ENCODE data around the gene ZFP91. TPM values are rescaled to one million over a fixed set of nuclear protein-coding genes. Genes with fewer than 3 reads are reported as not detected.

Gene ZFP91
- total and polyA plus RNA-seq, 3 donors from 2014 or later = 99.0 to 215 (median 126) TPM

- no peak for TF ChIP-seq POLR2A (IDR thresholded peaks at IDR 0.05)
- TF ChIP-seq CTCF (IDR thresholded peaks at IDR 0.05) = no peak
- Histone ChIP-seq H3K4me3 (no peak overlapping the region), H3K4me1 (no peaks in the 10 kb centered on the region), H3K27ac (no peak overlapping the region), H3K36me3 (ENCODE audit: low read depth, missing control alignments) (no peaks in the 10 kb centered on the region), H3K27me3 (no peaks in the 10 kb centered on the region), H3K9me3 (no peaks in the 10 kb centered on the region)
- DNase-seq = no peak
- intact Hi-C loops (cut with DNase I; ENCODE audit: low total_unique reads) = no loop called here
- WGBS, 2 donors = 93 to 94% methylated on average over 7 of the region's 7 CpGs
Observed at GRCh38 chr11:58549644-58550043, 29.2 kb upstream of the ZFP91 start.

DNA sequence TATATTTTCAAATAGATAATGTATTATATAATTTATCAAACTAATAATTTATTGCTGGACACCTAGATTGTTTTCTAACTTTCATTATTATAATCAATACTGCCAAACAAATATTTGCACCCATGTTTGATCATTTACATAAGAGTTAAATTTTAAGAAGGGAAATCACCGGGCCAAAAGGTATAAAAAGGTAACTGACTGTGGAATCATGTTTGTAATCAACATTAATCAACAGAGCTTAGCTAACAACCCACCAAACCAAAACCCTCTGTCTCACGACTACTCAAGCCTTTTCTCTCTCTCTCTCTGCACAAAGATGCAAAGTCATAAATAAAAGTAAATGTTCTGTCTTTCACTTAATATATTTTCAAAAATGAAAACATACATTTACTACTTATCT is 18.0 kb upstream of the ZFP91 start:
- Histone ChIP-seq H3K4me1 (no peaks in the 10 kb centered on the region), H3K9me3 (no peaks in the 10 kb centered on the region), H3K27me3 (no peaks in the 10 kb centered on the region), H3K36me3 (ENCODE audit: low read depth, missing control alignments) (no peaks in the 10 kb centered on the region), H3K4me3 (no peak overlapping the region), H3K27ac (no peak overlapping the region)
- no peak for DNase-seq
- WGBS, 2 donors = 79 to 81% methylated on average over 2 of the region's 2 CpGs
- TF ChIP-seq CTCF (IDR thresholded peaks at IDR 0.05) = no peak
- TF ChIP-seq POLR2A (IDR thresholded peaks at IDR 0.05) = no peak
- intact Hi-C loops (cut with DNase I; ENCODE audit: low total_unique reads) = no loop called here

DNA sequence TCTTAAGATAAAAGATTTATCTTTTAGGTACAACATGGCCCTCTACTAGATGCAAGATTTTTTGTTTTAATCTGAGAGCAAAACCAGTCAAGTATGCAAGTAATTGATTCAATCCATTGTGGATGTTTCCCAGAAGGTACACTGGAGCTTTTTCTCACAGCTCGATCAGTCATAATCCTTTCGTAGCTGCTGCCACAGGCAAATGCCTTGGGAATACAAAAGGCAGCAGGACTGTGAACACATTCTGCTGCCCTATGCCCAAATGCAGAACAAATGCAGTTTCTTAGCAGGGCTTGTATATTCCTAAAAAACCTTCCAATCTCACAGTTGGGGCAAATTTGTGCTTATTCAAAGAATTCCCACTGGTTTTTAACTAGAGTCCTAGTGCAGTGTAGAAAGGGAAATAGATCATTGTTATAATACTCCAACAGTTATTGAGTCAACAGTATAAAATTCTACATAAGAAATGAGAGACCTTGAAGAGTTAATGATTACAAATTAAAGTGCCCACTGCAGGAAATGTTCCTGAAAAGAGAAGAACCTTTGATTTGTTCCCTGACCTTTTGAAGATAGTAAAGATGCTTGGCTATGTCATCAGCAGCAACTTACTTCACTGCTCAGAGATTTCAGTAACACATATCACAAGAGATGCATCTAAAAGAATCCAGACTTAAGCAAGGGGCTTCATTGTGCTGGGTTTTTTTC is 17.3 kb upstream of the ZFP91 start:
- no peaks in the 10 kb centered on the region for H3K9me3 ChIP-seq
- WGBS, 2 donors = 51 to 68% methylated on average over 2 of the region's 2 CpGs
- H3K27me3 ChIP-seq = no peaks in the 10 kb centered on the region
- no peaks in the 10 kb centered on the region for H3K36me3 ChIP-seq (ENCODE audit: low read depth, missing control alignments)
- intact Hi-C loops (cut with DNase I; ENCODE audit: low total_unique reads) = no loop called here
- H3K4me1 ChIP-seq = no peaks in the 10 kb centered on the region
- no peak overlapping the region for H3K4me3 ChIP-seq
- H3K27ac ChIP-seq = no peak overlapping the region
- TF ChIP-seq POLR2A (IDR thresholded peaks at IDR 0.05) (no peak), CTCF (IDR thresholded peaks at IDR 0.05) (no peak)
- no peak for DNase-seq

DNA sequence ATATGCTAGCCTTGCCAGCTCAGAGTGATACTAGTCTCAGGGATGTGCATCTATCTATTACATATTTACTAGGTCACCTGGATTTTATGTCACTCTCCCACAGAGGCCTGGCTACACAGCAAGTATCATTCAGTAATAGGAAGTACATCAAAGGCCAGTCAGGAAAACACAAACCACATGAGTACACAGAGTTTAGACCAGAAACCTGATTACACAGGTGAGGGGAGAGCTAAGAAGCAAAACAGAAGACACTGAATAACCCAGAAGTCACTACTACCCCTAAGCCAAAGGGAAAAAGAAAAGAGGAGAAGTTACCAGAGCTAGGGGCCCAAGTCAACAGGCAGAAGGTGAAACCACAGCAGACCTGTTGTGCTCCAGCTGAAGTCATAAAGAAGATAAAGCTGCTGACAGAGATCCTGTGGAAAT is 16.5 kb upstream of the ZFP91 start:
- intact Hi-C loops (cut with DNase I; ENCODE audit: low total_unique reads) = no loop called here
- no peak overlapping the region for H3K27ac ChIP-seq
- H3K4me1 ChIP-seq = no peaks in the 10 kb centered on the region
- TF ChIP-seq CTCF (IDR thresholded peaks at IDR 0.05) (no peak), POLR2A (IDR thresholded peaks at IDR 0.05) (no peak)
- no peak for DNase-seq
- H3K9me3 ChIP-seq = no peaks in the 10 kb centered on the region
- H3K27me3 ChIP-seq = no peaks in the 10 kb centered on the region
- no peaks in the 10 kb centered on the region for H3K36me3 ChIP-seq (ENCODE audit: low read depth, missing control alignments)
- no peak overlapping the region for H3K4me3 ChIP-seq

GRCh38 chr11:58564231-58564630 is 14.6 kb upstream of the ZFP91 start:
- H3K36me3 ChIP-seq (ENCODE audit: low read depth, missing control alignments) = no peaks in the 10 kb centered on the region
- H3K4me3 ChIP-seq = no peak overlapping the region
- no peak for TF ChIP-seq POLR2A (IDR thresholded peaks at IDR 0.05)
- no peak for TF ChIP-seq CTCF (IDR thresholded peaks at IDR 0.05)
- no peak for DNase-seq
- intact Hi-C loops (cut with DNase I; ENCODE audit: low total_unique reads) = no loop called here
- no peaks in the 10 kb centered on the region for H3K4me1 ChIP-seq
- H3K27ac ChIP-seq = no peak overlapping the region
- no peaks in the 10 kb centered on the region for H3K27me3 ChIP-seq
- no peaks in the 10 kb centered on the region for H3K9me3 ChIP-seq
